ENCODE results near the gene TBL1X.

TBL1X gene

GRCh38 chrX:9510366-9510765 is 45.5 kb downstream of the TBL1X start:
- TF ChIP-seq POLR2A (IDR thresholded peaks at IDR 0.05; ENCODE audit: extremely low read depth, insufficient read length), result no peak
- no peak for TF ChIP-seq MYC (IDR thresholded peaks at IDR 0.05; ENCODE audit: low read depth, low read length)
- TF ChIP-seq MAX (IDR thresholded peaks at IDR 0.05; ENCODE audit: low read depth, low read length), result no peak
- TF ChIP-seq, protein P1, sequence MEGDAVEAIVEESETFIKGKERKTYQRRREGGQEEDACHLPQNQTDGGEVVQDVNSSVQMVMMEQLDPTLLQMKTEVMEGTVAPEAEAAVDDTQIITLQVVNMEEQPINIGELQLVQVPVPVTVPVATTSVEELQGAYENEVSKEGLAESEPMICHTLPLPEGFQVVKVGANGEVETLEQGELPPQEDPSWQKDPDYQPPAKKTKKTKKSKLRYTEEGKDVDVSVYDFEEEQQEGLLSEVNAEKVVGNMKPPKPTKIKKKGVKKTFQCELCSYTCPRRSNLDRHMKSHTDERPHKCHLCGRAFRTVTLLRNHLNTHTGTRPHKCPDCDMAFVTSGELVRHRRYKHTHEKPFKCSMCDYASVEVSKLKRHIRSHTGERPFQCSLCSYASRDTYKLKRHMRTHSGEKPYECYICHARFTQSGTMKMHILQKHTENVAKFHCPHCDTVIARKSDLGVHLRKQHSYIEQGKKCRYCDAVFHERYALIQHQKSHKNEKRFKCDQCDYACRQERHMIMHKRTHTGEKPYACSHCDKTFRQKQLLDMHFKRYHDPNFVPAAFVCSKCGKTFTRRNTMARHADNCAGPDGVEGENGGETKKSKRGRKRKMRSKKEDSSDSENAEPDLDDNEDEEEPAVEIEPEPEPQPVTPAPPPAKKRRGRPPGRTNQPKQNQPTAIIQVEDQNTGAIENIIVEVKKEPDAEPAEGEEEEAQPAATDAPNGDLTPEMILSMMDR (IDR thresholded peaks at IDR 0.05; ENCODE audit: low read depth, low read length), result no peak
- no peak for DNase-seq (ENCODE audit: low read depth)
- no peak overlapping the region for H3K4me3 ChIP-seq (ENCODE audit: low read depth, low read length)

DNA sequence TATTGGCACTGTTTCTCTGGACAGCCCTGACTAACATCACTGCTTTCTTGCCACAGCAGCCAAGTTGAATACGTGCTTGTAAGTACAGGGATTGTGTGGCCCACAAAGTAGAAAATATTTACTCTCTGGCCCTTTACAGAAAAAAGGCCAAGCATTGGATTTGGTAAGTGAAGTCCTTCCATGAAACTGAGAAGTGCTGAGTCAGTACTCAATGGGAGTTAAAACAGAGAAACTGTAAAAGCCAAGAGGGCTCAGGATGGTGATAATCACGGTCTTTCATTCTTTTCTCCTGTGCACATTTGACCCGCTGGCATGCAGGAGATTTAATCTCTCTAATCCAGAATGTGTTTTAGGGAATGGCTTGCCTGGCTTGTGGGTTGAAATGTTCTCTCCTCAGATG is 46.1 kb downstream of the TBL1X start:
- no peak overlapping the region for H3K4me3 ChIP-seq (ENCODE audit: low read depth, low read length)
- no peak for DNase-seq (ENCODE audit: low read depth)
- no peak for TF ChIP-seq MYC (IDR thresholded peaks at IDR 0.05; ENCODE audit: low read depth, low read length)
- TF ChIP-seq POLR2A (IDR thresholded peaks at IDR 0.05; ENCODE audit: extremely low read depth, insufficient read length), result no peak

- no peak overlapping the region for H3K4me3 ChIP-seq (ENCODE audit: low read depth, low read length)
- no peak for DNase-seq (ENCODE audit: low read depth)
- TF ChIP-seq POLR2A (IDR thresholded peaks at IDR 0.05; ENCODE audit: extremely low read depth, insufficient read length) (no peak), MYC (IDR thresholded peaks at IDR 0.05; ENCODE audit: low read depth, low read length) (no peak), MAX (IDR thresholded peaks at IDR 0.05; ENCODE audit: low read depth, low read length) (no peak)
- TF ChIP-seq, protein P1 (IDR thresholded peaks at IDR 0.05; ENCODE audit: low read depth, low read length), result no peak
Measured at GRCh38 chrX:9515489-9515888, 50.6 kb downstream of the TBL1X start.

GRCh38 chrX:9515973-9516538 is 51.2 kb downstream of the TBL1X start:
- no peak overlapping the region for H3K4me3 ChIP-seq (ENCODE audit: low read depth, low read length)
- TF ChIP-seq MAX (IDR thresholded peaks at IDR 0.05; ENCODE audit: low read depth, low read length) (0 out of 2 replicates have a peak, but pooled peaks have one; percentile 35), POLR2A (IDR thresholded peaks at IDR 0.05; ENCODE audit: extremely low read depth, insufficient read length) (no peak)
- DNase-seq (ENCODE audit: low read depth), result peak; percentile 32

- no peak for DNase-seq (ENCODE audit: low read depth)
- TF ChIP-seq MYC (IDR thresholded peaks at IDR 0.05; ENCODE audit: low read depth, low read length) (no peak), POLR2A (IDR thresholded peaks at IDR 0.05; ENCODE audit: extremely low read depth, insufficient read length) (no peak), MAX (IDR thresholded peaks at IDR 0.05; ENCODE audit: low read depth, low read length) (no peak)
- TF ChIP-seq, protein P1 (IDR thresholded peaks at IDR 0.05; ENCODE audit: low read depth, low read length), result no peak
- H3K4me3 ChIP-seq (ENCODE audit: low read depth, low read length), result no peak overlapping the region
Measured at GRCh38 chrX:9516635-9517034, 51.8 kb downstream of the TBL1X start.

GRCh38 chrX:9518051-9518450 is 53.2 kb downstream of the TBL1X start:
- no peak for TF ChIP-seq MAX (IDR thresholded peaks at IDR 0.05; ENCODE audit: low read depth, low read length)
- TF ChIP-seq POLR2A (IDR thresholded peaks at IDR 0.05; ENCODE audit: extremely low read depth, insufficient read length), result no peak
- TF ChIP-seq, protein P1 (IDR thresholded peaks at IDR 0.05; ENCODE audit: low read depth, low read length), result no peak
- no peak for TF ChIP-seq MYC (IDR thresholded peaks at IDR 0.05; ENCODE audit: low read depth, low read length)
- DNase-seq (ENCODE audit: low read depth), result no peak
- H3K4me3 ChIP-seq (ENCODE audit: low read depth, low read length), result no peak overlapping the region

DNA sequence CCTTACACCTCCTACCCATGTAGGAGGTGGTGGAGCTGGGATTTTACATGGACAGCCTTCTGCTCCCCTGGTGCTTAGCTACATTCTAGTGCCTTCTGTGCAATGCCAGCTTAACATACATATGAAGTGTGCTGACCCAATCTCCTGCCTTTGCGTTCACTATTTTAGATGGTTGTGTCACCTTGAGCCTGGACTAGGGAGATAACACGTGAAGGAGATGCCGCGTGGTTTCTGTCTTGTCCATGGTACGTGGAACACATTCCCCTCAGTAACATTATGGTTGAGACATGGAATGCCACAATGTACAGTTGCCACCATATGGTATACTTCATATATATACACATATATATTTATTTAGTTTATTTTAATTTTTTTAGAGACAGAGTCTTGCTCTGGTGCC is 54.0 kb downstream of the TBL1X start:
- H3K4me3 ChIP-seq (ENCODE audit: low read depth, low read length), result no peak overlapping the region
- no peak for DNase-seq (ENCODE audit: low read depth)
- no peak for TF ChIP-seq MYC (IDR thresholded peaks at IDR 0.05; ENCODE audit: low read depth, low read length)
- TF ChIP-seq MAX (IDR thresholded peaks at IDR 0.05; ENCODE audit: low read depth, low read length), result no peak
- no peak for TF ChIP-seq POLR2A (IDR thresholded peaks at IDR 0.05; ENCODE audit: extremely low read depth, insufficient read length)
- TF ChIP-seq, protein P1 (IDR thresholded peaks at IDR 0.05; ENCODE audit: low read depth, low read length), result no peak

All from NB4 (cell line).